IMR-90 (cell line): ENCODE measurements around the gene TMEM237.

Experiments used
- BHLHE40 ChIP-seq: fragments of 150-350 bp; IDR thresholded peaks from 2 replicates; pipeline ENCODE4 v1.6.1; 2016; ENCODE audit warnings: mild to moderate bottlenecking, low read depth, low read length
- CEBPB ChIP-seq: IDR thresholded peaks from 2 replicates; pipeline ENCODE4 v1.6.1; 2012; ENCODE audit warnings: low read depth, low read length, improper control_type of control experiment
- FOS ChIP-seq: fragments of 150-350 bp; IDR thresholded peaks from 2 replicates; pipeline ENCODE4 v1.6.1; 2016; ENCODE audit warnings: low read depth, low read length
- MAFK ChIP-seq: IDR thresholded peaks from 2 replicates; pipeline ENCODE4 v1.6.1; 2012; ENCODE audit warnings: low read depth, low read length, improper control_type of control experiment
- MXI1 ChIP-seq: IDR thresholded peaks from 2 replicates; pipeline ENCODE4 v1.6.1; 2012; ENCODE audit warnings: low read depth, mild to moderate bottlenecking, low read length, moderate library complexity, borderline replicate concordance
- POLR2A ChIP-seq: IDR thresholded peaks from 2 replicates; pipeline ENCODE4 v1.6.1; 2012; ENCODE audit warnings: mild to moderate bottlenecking, low read depth, low read length
- RAD21 ChIP-seq: IDR thresholded peaks from 2 replicates; pipeline ENCODE4 v1.6.1; 2012; ENCODE audit warnings: low read length, improper control_type of control experiment
- RCOR1 ChIP-seq: IDR thresholded peaks from 2 replicates; pipeline ENCODE4 v1.6.1; 2012; ENCODE audit warnings: mild to moderate bottlenecking, low read length, improper control_type of control experiment; ENCODE audit not compliant: insufficient replicate concordance
- RFX5 ChIP-seq: IDR thresholded peaks from 2 replicates; pipeline ENCODE4 v1.8.0; 2012; ENCODE audit warnings: low read depth, mild to moderate bottlenecking, low read length, moderate library complexity
- TF ChIP-seq, protein P1 (sequence below): conservative IDR thresholded peaks from 2 replicates; pipeline ENCODE4 v1.5.1; 2012; ENCODE audit warnings: mild to moderate bottlenecking, low read depth, low read length, improper control_type of control experiment
- TF ChIP-seq, protein P2 (sequence below): fragments of 150-350 bp; IDR thresholded peaks from 2 replicates; pipeline ENCODE4 v1.6.1; 2016; ENCODE audit warnings: low read depth, mild to moderate bottlenecking, low read length, moderate library complexity, borderline replicate concordance

DNA sequence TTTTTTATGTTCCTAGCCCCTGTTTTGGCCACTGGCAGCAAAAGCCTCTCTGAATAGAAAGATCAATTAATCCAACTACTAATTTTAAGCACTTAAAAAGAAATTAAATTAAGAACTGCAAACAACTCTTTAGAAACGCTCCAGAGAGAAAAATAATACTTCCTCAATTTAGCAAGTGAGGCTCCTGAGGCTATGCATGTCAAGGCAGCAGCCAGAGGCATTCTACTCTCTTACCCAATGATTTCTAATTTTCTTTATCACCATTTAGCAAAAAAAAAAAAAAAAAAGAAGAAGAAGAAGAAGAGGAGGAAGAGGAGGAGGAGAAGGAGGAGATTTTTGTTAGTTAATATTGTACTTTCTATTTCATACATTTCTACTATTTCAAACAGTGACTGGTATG, 68.5 kb downstream of the TMEM237 start:
- TF ChIP-seq BHLHE40: no peak
- TF ChIP-seq, protein P1, sequence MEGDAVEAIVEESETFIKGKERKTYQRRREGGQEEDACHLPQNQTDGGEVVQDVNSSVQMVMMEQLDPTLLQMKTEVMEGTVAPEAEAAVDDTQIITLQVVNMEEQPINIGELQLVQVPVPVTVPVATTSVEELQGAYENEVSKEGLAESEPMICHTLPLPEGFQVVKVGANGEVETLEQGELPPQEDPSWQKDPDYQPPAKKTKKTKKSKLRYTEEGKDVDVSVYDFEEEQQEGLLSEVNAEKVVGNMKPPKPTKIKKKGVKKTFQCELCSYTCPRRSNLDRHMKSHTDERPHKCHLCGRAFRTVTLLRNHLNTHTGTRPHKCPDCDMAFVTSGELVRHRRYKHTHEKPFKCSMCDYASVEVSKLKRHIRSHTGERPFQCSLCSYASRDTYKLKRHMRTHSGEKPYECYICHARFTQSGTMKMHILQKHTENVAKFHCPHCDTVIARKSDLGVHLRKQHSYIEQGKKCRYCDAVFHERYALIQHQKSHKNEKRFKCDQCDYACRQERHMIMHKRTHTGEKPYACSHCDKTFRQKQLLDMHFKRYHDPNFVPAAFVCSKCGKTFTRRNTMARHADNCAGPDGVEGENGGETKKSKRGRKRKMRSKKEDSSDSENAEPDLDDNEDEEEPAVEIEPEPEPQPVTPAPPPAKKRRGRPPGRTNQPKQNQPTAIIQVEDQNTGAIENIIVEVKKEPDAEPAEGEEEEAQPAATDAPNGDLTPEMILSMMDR: no peak
- no peak for TF ChIP-seq MAFK
- TF ChIP-seq, protein P2, sequence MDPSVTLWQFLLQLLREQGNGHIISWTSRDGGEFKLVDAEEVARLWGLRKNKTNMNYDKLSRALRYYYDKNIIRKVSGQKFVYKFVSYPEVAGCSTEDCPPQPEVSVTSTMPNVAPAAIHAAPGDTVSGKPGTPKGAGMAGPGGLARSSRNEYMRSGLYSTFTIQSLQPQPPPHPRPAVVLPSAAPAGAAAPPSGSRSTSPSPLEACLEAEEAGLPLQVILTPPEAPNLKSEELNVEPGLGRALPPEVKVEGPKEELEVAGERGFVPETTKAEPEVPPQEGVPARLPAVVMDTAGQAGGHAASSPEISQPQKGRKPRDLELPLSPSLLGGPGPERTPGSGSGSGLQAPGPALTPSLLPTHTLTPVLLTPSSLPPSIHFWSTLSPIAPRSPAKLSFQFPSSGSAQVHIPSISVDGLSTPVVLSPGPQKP: no peak
- no peak for TF ChIP-seq CEBPB
- no peak for TF ChIP-seq POLR2A
- TF ChIP-seq RAD21: no peak
- TF ChIP-seq RFX5: no peak
- no peak for TF ChIP-seq MXI1
- TF ChIP-seq FOS: no peak
- no peak for TF ChIP-seq RCOR1
